Activated T-cell treated with anti-CD3 and anti-CD28 coated beads, Interleukin-2, amount 50 U/mL, for 48 hours (primary cell): Measurements from ENCODE around the gene KRT4.

ENCODE experiments used
- DNase-seq, 2 experiments: peaks; one replicate each; pipeline ENCODE4 v3.0.0-alpha.2; 2020

The KRT4 gene

DNA sequence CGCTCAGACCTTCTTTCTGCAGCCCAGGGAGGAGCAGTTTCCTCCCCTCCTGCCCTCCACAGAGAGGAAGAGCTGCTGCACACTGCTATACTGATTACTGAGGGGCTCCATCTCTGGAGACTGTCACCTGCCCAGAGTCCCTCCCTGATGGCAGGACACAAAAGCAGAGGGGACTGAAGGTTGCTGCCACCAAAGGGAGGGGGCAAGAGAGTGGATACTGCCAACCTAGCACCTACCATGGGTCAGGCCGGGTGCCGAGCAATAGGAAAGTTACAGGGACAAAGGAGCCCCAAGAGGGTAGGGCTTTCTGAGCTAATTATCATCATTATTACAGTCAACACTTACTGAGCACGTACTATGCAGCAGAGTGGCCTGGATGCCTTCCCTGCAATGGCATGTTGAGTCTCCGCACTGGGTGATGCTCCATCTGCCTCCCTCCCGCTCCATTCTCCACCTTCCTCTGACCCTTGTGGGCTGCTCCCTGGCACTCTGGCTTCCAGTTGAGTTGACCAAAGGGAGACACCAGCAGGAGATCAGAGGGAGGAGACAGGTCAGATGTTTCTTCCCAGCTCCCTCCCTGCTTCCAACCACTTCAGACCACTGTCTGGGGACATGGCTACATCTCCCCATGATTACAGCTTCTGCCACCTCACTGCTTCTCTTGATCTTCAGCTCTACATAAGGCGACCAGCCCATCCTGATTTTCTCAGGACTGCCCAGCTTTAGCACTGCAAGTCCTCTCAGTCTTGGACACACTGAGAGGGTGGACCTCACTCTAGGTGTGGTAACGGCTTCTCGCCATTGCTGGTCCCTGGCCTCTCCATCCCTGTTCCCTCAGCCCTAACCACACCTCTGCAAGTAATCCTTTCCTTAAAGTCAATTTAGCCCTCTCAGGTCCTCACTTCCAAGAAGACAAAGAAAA lies 22.8 kb upstream of the KRT4 start:
- DNase-seq = peak in 1 of 2 experiments; percentile 26

DNA sequence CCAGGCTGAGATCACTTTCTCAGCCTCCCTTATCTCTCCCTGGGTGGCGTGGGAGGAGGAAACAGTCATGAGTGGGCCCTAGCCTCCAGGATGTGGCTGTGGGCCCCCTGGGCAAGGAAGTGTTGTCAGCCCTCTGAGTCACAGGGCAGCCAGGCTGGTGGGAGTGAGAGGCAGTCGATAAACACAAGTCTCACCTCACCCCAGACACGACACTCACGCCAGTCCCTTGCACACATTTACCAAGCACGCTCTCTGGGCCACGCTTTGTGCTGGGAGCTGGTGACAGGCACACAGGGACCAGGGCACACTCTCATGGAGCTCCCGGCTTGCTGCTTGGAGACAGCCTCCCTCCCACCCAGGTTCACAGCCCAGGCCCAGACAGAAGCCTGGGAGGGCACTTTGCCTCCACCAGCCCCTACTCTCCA lies 22.1 kb upstream of the KRT4 start:
- peak; percentile 82 to 86 for DNase-seq

DNA sequence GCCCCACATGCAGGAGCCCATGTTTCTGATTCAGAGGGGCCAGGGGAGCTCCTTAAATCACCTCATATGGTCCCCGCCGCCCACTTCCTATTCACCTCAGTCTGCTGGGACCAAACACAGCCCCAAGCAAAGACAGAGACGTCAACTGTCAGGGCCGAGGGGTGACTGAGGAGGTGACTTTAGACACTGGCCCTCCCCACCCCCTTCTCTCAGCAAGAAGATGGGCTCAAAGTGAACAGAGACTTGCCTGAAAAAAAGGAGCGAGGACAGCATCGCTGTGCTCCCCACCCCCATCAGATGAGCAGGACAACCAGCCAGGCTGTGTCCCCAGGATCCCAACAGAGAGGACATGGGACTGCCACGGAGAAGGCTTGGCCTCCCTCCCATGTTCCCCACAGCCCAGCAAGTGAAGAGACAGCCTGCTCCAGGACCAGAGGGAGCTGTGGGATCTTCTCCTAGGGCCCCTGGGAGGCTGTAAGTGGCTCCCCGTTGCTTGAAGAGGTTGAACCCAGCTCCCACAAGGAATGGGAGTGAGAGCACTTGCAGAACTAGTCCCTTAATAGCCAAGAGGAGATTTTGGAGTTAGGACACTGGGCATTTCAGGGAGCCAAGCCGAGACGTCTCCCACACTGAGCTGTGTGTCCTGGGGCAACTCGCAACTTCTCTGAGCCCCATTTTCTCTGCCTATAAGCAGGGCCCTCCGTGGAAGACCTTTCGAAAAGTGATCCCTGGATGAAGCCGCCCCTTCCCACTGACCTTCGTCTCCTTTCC lies 21.5 kb upstream of the KRT4 start:
- DNase-seq = peak; percentile 50 to 58

GRCh38 chr12:52834727-52835001 lies 20.7 kb upstream of the KRT4 start:
- no peak for DNase-seq

- no peak for DNase-seq
Measured at GRCh38 chr12:52833922-52834726, 20.2 kb upstream of the KRT4 start, which contains the start of gene KRT79. KRT79 (minus strand) TSS chr12:52834311; CDS start chr12:52834260, 51 bp downstream.

DNA sequence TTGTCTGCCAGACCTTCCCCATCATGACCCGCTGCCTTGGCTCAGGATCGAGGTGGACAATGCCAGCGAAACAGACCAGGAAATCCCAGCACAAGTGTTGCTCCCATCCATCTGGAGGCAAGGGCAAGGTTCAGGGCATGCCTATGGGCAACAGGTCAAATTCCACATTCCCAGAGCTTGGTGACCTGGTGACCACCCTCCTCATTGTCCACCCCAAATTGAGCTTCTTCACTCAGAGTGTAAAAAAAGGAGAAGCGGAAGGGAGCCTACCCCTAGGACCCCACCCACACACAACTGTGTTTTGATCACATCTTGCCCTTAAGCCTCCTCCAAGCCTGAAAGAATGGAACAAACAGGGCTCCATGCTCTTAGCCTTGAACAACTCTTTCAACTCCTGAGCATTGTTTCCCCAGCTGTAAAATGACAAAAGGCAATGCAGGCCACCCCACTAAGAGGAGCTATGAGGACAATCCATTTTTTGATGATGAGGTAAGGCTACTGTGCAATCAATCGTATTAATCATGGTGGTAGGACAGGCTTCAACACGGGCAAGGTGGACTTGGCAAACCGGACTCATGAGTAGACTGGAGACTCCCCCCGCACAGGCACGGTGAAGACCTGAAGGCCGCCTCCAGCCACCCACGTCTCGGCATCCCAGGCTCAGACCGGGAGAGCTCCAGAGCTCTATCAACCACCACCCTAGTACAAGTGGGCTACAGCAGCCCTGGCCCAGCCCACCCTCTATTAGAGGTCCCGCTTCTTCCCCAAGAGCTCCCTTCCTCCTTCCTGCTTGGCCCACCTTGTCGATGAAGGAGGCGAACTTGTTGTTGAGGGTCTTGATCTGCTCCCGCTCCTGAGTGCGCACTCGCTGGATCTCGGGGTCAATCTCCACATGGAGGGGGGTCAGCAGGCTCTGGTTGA lies 19.3 kb upstream of the KRT4 start:
- no peak for DNase-seq

DNA sequence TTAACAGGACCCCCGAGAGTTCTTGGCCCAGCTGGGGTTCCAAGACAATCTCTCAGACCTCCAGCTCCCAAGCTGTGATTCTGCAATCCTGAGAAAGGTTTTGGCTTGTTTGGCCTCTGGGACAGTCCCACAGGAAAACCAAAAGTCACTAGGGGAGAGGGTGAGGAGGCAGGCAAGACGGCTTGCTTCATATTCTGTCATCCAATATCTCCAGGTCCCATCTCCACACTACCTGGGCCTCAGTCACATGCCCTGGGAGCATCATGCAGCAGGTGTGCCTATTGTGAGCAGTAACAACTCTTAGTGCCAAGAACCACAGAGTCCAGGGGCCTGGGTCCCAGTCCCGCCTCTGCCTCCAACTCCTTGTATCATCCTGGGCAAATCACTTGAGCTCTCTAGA lies 18.5 kb upstream of the KRT4 start:
- DNase-seq = no peak

DNA sequence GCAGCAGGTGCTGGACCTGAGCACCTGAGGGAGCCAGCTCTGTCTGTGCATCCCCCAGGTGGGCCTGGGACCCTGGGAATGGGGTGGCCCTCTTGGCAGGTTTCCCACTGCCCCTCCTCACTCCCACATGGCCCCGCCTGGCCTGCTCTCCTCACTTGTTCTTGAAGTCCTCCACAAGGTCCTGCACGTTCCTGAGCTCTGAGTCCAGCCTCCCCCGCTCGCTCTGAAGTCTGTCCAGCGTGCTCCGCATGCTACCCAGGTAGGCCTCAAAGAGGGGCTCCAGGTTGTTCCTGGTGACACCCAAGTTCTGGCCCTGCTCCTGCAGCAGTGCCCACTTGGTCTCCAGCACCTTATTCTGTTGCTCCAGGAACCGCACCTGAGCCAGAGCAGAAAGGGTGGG lies 17.3 kb upstream of the KRT4 start:
- DNase-seq = no peak

DNA sequence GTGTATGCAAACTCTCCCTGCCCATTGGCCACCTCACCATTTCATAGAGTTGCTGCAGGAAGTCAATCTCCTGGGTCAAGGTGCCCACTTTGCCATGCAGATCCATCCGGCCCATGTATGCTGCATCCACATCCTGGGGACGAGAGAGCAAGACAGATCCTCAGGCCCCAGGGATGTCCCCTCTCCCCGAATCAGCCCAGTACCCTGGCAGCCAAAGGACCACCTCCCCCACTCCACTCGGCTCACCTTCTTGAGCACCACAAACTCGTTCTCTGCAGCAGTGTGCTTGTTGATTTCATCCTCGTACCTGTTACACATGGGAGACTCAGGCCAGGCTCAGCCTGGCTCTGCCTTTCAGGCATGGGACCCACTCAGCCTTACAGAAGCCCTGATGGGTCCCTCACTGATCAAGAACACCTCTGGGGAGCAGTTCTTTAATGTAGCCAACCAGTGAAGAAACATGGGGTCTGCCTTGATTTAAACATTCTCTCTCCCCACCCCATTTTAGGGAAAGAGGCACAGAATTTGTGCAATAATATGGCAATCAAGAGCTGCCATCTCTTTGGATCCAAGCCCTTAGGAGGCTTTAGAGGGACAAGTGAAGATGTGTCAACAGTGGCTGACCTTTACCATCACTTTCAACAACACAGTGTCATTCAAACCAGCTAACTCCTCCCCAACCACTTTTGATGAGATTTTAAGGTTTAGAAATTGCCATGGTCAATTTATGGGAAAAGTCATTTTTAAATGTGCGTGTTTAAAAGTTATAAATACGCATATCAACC lies 16.3 kb upstream of the KRT4 start:
- no peak for DNase-seq

GRCh38 chr12:52828591-52829021 lies 14.7 kb upstream of the KRT4 start:
- DNase-seq = no peak

- DNase-seq = no peak
Measured at GRCh38 chr12:52828156-52828555, 14.2 kb upstream of the KRT4 start.

DNA sequence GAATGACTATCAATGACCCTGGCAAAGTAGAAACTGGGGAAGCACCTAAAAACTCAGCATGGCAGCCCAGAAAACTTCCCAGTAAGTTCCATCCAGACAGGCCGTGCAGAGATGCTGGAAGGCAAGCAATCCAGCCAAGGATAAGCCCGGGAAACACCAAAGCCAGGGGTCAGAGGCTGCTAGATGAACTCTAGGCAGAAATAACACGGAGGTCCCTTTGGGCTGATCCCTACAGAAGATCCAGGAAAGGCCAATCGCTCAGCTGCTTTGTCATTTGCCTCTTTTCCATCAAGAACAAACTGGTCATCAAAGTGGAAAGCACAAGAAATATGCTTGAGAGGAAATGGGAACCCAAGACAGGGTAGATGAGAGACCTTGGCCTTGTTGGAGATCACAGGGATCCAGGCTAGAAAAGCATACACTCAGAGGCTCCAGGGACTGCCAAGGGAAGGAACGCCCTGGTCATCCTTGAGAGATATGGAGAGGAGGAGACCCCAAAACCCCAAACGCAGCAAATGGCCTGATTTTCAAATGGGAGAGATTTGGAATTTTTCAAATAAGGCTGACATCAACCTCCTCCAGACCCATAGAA lies 13.7 kb upstream of the KRT4 start:
- no peak for DNase-seq

- no peak for DNase-seq
Measured at GRCh38 chr12:52826611-52827498, 12.9 kb upstream of the KRT4 start.

DNA sequence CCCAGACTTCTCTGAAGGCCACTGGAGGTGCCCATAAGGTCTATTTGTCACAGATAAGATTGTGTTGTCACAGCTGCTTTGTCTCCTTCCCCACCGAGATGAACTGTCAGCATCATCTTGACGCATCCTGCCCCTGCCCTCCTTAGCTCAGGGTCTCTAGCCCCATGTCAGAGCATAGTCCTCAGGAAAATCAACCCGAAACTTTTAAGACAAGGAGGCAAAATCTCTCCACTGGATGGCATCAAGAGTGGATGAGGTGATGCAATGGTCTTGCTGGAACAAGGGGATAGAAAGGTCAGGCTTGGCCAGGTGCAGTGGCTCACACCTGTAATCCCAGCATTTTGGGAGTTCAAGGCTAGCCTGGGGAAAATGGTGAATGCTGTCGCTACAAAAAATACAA lies 12.0 kb upstream of the KRT4 start:
- no peak for DNase-seq

DNA sequence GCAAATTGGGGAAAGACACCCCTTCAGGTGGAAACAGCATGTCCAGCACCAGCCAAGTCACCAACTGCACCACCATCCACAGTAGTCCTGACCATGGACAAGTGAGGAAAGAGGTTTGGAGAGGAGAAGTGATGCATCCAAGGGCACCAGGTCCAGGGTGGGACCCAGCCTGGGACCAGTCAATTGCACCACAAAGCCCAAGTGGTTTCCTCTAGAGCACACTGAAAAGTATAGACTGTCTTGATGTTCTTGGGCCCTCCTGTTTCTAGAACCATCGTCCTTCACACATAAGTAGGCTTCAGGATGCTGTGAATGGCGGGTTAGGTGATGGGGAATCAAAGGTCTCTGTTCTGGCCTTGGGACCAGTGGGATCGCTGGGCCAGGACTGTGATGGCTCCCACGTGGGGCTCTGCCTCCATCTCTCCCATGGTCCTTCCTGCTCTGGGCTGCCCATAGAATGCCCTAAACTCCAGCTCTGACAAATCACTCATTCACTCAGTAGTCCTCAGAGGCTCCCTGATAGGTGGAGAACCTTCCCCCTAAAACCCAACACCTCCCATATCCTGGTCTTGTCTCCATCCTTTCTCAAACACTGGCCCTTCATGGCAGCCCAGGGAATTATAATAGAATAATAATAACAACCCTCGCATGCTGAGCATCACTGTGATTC lies 11.0 kb upstream of the KRT4 start:
- DNase-seq = no peak

DNA sequence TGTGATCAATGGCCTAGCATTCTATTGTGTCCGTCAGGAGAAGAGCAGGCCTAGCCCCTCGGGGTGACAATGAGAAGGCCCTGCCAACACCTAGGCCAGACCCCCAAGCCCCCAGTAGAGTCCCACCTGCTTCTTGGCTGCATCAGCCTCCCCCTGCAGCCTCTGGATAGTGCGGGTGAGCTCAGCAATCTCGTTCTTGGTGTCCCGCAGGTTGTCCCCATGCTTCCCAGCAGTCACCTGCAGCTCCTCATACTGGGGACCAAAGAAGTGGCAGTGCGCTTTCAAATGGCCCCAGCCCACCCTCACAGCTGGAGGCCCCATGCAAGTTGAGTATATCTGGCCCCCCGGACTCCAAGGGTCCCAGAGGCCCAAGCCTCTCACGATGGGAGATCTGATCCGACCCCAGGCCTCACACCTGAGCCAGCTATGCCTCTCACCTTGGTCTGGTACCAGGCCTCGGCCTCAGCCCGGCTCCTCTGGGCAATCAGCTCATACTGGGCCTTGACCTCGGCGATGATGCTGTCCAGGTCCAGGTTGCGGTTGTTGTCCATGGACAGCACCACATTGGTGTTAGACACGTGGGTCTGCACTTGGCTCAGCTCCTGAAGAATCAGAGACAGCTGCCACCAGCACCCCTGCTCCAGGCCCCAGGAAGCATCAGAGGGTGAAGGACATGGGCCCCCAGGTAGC lies 10.0 kb upstream of the KRT4 start:
- DNase-seq = no peak

DNA sequence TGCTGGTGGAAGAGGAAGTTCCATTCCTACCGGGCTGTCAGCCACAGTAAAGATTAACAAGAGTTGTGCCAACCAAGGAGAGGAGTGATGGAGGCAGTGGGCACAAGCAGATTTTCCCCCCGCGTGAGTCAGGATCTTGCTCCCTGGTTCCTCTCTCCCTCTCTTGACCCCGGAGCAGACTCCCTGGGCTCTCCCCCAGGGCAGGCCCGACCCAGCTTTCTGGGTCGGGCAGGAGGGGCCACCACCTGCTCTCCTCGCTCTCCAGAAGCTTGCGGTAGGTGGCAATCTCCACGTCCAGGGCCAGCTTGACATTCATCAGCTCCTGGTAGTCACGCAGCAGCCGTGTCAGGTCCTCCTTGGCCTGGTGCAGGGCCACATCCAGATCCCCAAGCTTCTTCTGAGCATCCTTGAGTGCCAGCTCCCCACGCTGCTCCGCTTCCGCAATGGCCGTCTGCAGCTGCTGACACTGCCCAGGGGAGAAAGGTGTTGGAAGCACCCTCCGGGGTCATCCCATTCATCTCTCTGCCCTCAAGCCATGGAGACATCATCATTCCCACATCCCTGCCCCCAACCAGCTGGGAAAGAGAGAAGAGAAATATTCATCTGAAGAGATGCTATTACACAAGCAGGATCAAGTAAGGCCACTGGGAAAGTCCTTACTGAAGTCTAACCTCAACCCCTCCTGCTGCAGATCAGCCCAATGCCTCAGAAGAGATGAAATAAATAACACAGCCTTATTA lies 9.0 kb upstream of the KRT4 start:
- DNase-seq = no peak
